Measurements from ENCODE around the gene DPP10. TPM values are rescaled to one million over a fixed set of nuclear protein-coding genes. Genes with fewer than 3 reads are reported as not detected.

The DPP10 gene
- total RNA-seq, 1 experiment from 2014 or later = not detected

- Histone ChIP-seq H3K4me1 (ENCODE audit: control insufficient read depth, insufficient read depth, low read length) (no peaks in the 10 kb centered on the region), H3K9me3 (ENCODE audit: control insufficient read depth, insufficient read depth, low read depth, low read length) (no peaks in the 10 kb centered on the region), H3K27me3 (ENCODE audit: control insufficient read depth, insufficient read depth, low read length) (no peaks in the 10 kb centered on the region), H3K36me3 (ENCODE audit: control insufficient read depth, insufficient read depth, low read length) (no peaks in the 10 kb centered on the region), H3K4me3 (ENCODE audit: low read depth in 2 of 2, low read length in 2 of 2) (no peak overlapping the region), H3K27ac (ENCODE audit: low read length) (no peak overlapping the region)
- in situ Hi-C loops (cut with HindIII; ENCODE audit: low pct_unique_long_range_greater_than_20kb, low sequenced_read_pairs) = no loop called here
- DNase-seq (ENCODE audit: low read depth, low spot score) (no peak), ATAC-seq (no peak)
- BruUV-seq (replicated peaks) = no TSS peak
- TF ChIP-seq POLR2AphosphoS5 (IDR thresholded peaks at IDR 0.05; ENCODE audit: low read depth, low read length) = no peak
- no peak for TF ChIP-seq SIN3A (IDR thresholded peaks at IDR 0.05; ENCODE audit: borderline replicate concordance, insufficient read depth, low read depth, low read length)
- TF ChIP-seq REST (IDR thresholded peaks at IDR 0.05; ENCODE audit: insufficient read depth in 1 of 2, low read depth in 2 of 2, low read length in 1 of 2) = no peak
- TF ChIP-seq TCF7L2 (IDR thresholded peaks at IDR 0.05; ENCODE audit: low read depth, low read length) = no peak
- TF ChIP-seq CTCF (IDR thresholded peaks at IDR 0.05) = no peak
- POLR2A ChIA-PET = no interaction called here
- CTCF ChIA-PET = no interaction called here
- intact Hi-C loops (cut with micrococcal nuclease; ENCODE audit: unreplicated experiment) = no loop called here
Measured at GRCh38 chr2:115739574-115739973, 1297.1 kb downstream of the DPP10 start.

- in situ Hi-C loops (cut with HindIII; ENCODE audit: low pct_unique_long_range_greater_than_20kb, low sequenced_read_pairs) = no loop called here
- no peak overlapping the region for H3K4me3 ChIP-seq (ENCODE audit: low read depth in 2 of 2, low read length in 2 of 2)
- H3K36me3 ChIP-seq (ENCODE audit: control insufficient read depth, insufficient read depth, low read length) = no peaks in the 10 kb centered on the region
- DNase-seq (ENCODE audit: low read depth, low spot score) (no peak), ATAC-seq (no peak)
- intact Hi-C loops (cut with micrococcal nuclease; ENCODE audit: unreplicated experiment) = no loop called here
- no peaks in the 10 kb centered on the region for H3K9me3 ChIP-seq (ENCODE audit: control insufficient read depth, insufficient read depth, low read depth, low read length)
- ChIA-PET POLR2A (no interaction called here), CTCF (no interaction called here)
- no peaks in the 10 kb centered on the region for H3K4me1 ChIP-seq (ENCODE audit: control insufficient read depth, insufficient read depth, low read length)
- BruUV-seq (replicated peaks) = no TSS peak
- H3K27ac ChIP-seq (ENCODE audit: low read length) = no peak overlapping the region
- TF ChIP-seq SIN3A (IDR thresholded peaks at IDR 0.05; ENCODE audit: borderline replicate concordance, insufficient read depth, low read depth, low read length) (no peak), REST (IDR thresholded peaks at IDR 0.05; ENCODE audit: insufficient read depth in 1 of 2, low read depth in 2 of 2, low read length in 1 of 2) (no peak), TCF7L2 (IDR thresholded peaks at IDR 0.05; ENCODE audit: low read depth, low read length) (no peak), CTCF (IDR thresholded peaks at IDR 0.05) (no peak), POLR2AphosphoS5 (IDR thresholded peaks at IDR 0.05; ENCODE audit: low read depth, low read length) (no peak)
- no peaks in the 10 kb centered on the region for H3K27me3 ChIP-seq (ENCODE audit: control insufficient read depth, insufficient read depth, low read length)
Measured at GRCh38 chr2:115746151-115746550, 1303.7 kb downstream of the DPP10 start.
